RPMI8226 (cell line): ENCODE measurements around the gene FMC1.
"Not testable (repeated sequence)": the region's sequence is repeated elsewhere in the genome, so short reads cannot be mapped to it uniquely, and the experiment has no call there.

Source experiments
- DNase-seq: peaks from one replicate; pipeline ENCODE4 v3.0.0-alpha.2; 2015

FMC1 gene

GRCh38 chr7:139341776-139342226, 664 bp downstream of the FMC1 start:
- DNase-seq, result no peak

GRCh38 chr7:139345042-139345441, 3.9 kb downstream of the FMC1 start:
- DNase-seq, result no peak

GRCh38 chr7:139351027-139351426, 9.9 kb downstream of the FMC1 start:
- no peak for DNase-seq

- DNase-seq, result no peak
Measured at GRCh38 chr7:139354729-139355128, 13.6 kb downstream of the FMC1 start.

- DNase-seq, result no peak
Measured at GRCh38 chr7:139355320-139355719, 14.2 kb downstream of the FMC1 start.

GRCh38 chr7:139357729-139358506, 16.8 kb downstream of the FMC1 start:
- not testable (repeated sequence) for DNase-seq

- peak; percentile 51 for DNase-seq
Measured at GRCh38 chr7:139358541-139359365, 17.6 kb downstream of the FMC1 start.

- DNase-seq, result peak; percentile 100
Measured at GRCh38 chr7:139359366-139360209, 18.5 kb downstream of the FMC1 start, which contains the start of gene LUC7L2. Gene LUC7L2 (plus strand): TSS chr7:139359894. CDS start chr7:139360262, 368 bp downstream.

- DNase-seq, result peak; percentile 98
Measured at GRCh38 chr7:139360210-139360947, 19.2 kb downstream of the FMC1 start.

- no peak for DNase-seq
Measured at GRCh38 chr7:139360948-139361307, 19.8 kb downstream of the FMC1 start.

- no peak for DNase-seq
Measured at GRCh38 chr7:139361523-139361922, 20.4 kb downstream of the FMC1 start.

GRCh38 chr7:139362302-139362701, 21.2 kb downstream of the FMC1 start:
- DNase-seq, result no peak

- DNase-seq, result no peak
Measured at GRCh38 chr7:139362981-139363380, 21.8 kb downstream of the FMC1 start.

GRCh38 chr7:139365336-139365735, 24.2 kb downstream of the FMC1 start:
- no peak for DNase-seq

GRCh38 chr7:139366400-139366799, 25.3 kb downstream of the FMC1 start:
- no peak for DNase-seq

GRCh38 chr7:139367438-139368155, 26.5 kb downstream of the FMC1 start:
- DNase-seq, result no peak

GRCh38 chr7:139370301-139370942, 29.3 kb downstream of the FMC1 start:
- no peak for DNase-seq

- DNase-seq, result no peak
Measured at GRCh38 chr7:139370943-139371313, 29.8 kb downstream of the FMC1 start.

GRCh38 chr7:139374246-139374645, 33.1 kb downstream of the FMC1 start:
- no peak for DNase-seq

- DNase-seq, result no peak
Measured at GRCh38 chr7:139382439-139382838, 41.3 kb downstream of the FMC1 start.

GRCh38 chr7:139384611-139385010, 43.5 kb downstream of the FMC1 start:
- DNase-seq, result no peak
